Endodermal cell (in vitro differentiated cells): ENCODE measurements around the gene UROC1. TPM values are rescaled to one million over a fixed set of nuclear protein-coding genes. Genes with fewer than 3 reads are reported as not detected.
A peak's percentile ranks its signal among the peaks of the same experiment; 100 is the strongest.

ENCODE experiments used
- DNase-seq: peaks from one replicate; pipeline ENCODE4 v3.0.0-alpha.2; 2017
- H3K27ac ChIP-seq: 2 replicates; pipeline ENCODE4 v1.5.1; 2013; ENCODE audit warnings: mild to moderate bottlenecking, low read depth, low read length, moderate library complexity
- H3K27me3 ChIP-seq: 2 replicates; pipeline ENCODE4 v1.6.1; 2013; ENCODE audit warnings: mild to moderate bottlenecking, low read length, moderate library complexity; ENCODE audit not compliant: insufficient read depth, control insufficient read depth, poor library complexity, severe bottlenecking
- H3K36me3 ChIP-seq: 2 replicates; pipeline ENCODE4 v1.7.0; 2013; ENCODE audit warnings: mild to moderate bottlenecking, low read length, moderate library complexity; ENCODE audit not compliant: control insufficient read depth, insufficient read depth
- H3K4me1 ChIP-seq: one replicate; pipeline ENCODE4 v1.7.0; 2013; ENCODE audit warnings: low read length; ENCODE audit not compliant: control insufficient read depth, insufficient read depth
- H3K4me3 ChIP-seq: 2 replicates; pipeline ENCODE4 v1.5.1; 2013; ENCODE audit warnings: mild to moderate bottlenecking, low read length, moderate library complexity
- H3K9ac ChIP-seq: 2 replicates; pipeline ENCODE4 v1.6.1; 2013; ENCODE audit warnings: mild to moderate bottlenecking, low read length, moderate library complexity; ENCODE audit not compliant: poor library complexity, severe bottlenecking; ENCODE audit errors: extremely low read depth
- H3K9me3 ChIP-seq: 2 replicates; pipeline ENCODE4 v1.6.1; 2013; ENCODE audit warnings: mild to moderate bottlenecking, low read length, moderate library complexity; ENCODE audit not compliant: control insufficient read depth
- H3K27ac Mint-ChIP-seq: 2 replicates; pipeline ENCODE4 v1.8.0; 2020; ENCODE audit warnings: mixed read lengths
- H3K27me3 Mint-ChIP-seq: 2 replicates; pipeline ENCODE4 v1.8.0; 2021; ENCODE audit warnings: mild to moderate bottlenecking, mixed read lengths; ENCODE audit not compliant: insufficient read depth
- H3K36me3 Mint-ChIP-seq: 2 replicates; pipeline ENCODE4 v1.8.0; 2020; ENCODE audit warnings: low read depth, mixed read lengths
- H3K4me1 Mint-ChIP-seq: 2 replicates; pipeline ENCODE4 v1.8.0; 2020; ENCODE audit warnings: mixed read lengths
- H3K4me3 Mint-ChIP-seq: 2 replicates; pipeline ENCODE4 v1.8.0; 2020; ENCODE audit warnings: mild to moderate bottlenecking, moderate library complexity, mixed read lengths
- H3K9me3 Mint-ChIP-seq: 2 replicates; pipeline ENCODE4 v1.8.0; 2020; ENCODE audit warnings: mild to moderate bottlenecking, mixed read lengths
- WGBS, 2 experiments: methylation state at CpG; one replicate each; pipeline versions ENCODE4 v1.1.5 to v1.1.7; 2013; ENCODE audit warnings: missing lambda C conversion rate in 2 of 2, mixed read lengths in 1 of 2; ENCODE audit not compliant: insufficient coverage in 1 of 2, insufficient read length in 1 of 2; 5-methylcytosine and 5-hydroxymethylcytosine counted together
- total RNA-seq, 2 donors: library from RNA; stranded (reverse); fragmentation: NEBNext Ultra II Directional in 1 of 2; extraction: Animal tissue kit (Norgen Biotek cat#: 25700) in 1 of 2; gene quantifications; 2 replicates in 1 of 2; 3 replicates in 1 of 2; pipeline ENCODE4 v1.2.1, GENCODE V29; 2021
- TF ChIP-seq, protein P1 (sequence below): fragments of 200-600 bp; sonication (generic); conservative IDR thresholded peaks from 2 replicates; pipeline ENCODE4 v1.5.0; 2021; ENCODE audit warnings: antibody characterized with exemption, mild to moderate bottlenecking

The UROC1 gene
- total RNA-seq, 2 donors from 2014 or later: not detected

DNA sequence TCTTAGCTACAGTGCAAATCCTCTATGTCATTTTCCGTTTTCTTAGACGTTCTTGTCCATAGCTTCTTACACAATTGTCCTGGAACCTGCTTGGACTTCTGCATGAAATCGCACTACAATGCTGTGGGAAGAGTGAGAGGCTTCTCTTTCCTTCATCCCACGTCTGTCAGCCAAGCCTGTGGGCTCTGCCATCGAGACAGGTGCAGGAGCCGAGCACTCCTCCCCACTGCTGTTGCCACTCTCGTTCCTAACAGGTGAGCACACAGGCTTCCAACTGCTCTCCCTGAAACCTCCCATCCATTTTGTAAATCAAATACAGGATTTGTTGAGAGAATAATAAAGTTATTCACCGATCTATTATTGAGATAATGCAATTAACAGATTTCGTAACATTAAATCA is 65.4 kb downstream of the UROC1 start:
- Histone ChIP-seq H3K27me3 (no peaks in the 10 kb centered on the region), H3K9me3 (no peaks in the 10 kb centered on the region), H3K9ac (no peak overlapping the region), H3K4me1 (no peaks in the 10 kb centered on the region), H3K27ac (no peak overlapping the region), H3K36me3 (peaks cover 64% of the 10 kb centered on the region), H3K4me3 (no peak overlapping the region)
- 90 to 97% methylated on average over 3 to 9 of the region's 9 CpGs for WGBS, 2 experiments
- H3K27me3 Mint-ChIP-seq: no peaks in the 10 kb centered on the region
- no peak overlapping the region for H3K27ac Mint-ChIP-seq
- no peaks in the 10 kb centered on the region for H3K4me1 Mint-ChIP-seq
- TF ChIP-seq, protein P1, sequence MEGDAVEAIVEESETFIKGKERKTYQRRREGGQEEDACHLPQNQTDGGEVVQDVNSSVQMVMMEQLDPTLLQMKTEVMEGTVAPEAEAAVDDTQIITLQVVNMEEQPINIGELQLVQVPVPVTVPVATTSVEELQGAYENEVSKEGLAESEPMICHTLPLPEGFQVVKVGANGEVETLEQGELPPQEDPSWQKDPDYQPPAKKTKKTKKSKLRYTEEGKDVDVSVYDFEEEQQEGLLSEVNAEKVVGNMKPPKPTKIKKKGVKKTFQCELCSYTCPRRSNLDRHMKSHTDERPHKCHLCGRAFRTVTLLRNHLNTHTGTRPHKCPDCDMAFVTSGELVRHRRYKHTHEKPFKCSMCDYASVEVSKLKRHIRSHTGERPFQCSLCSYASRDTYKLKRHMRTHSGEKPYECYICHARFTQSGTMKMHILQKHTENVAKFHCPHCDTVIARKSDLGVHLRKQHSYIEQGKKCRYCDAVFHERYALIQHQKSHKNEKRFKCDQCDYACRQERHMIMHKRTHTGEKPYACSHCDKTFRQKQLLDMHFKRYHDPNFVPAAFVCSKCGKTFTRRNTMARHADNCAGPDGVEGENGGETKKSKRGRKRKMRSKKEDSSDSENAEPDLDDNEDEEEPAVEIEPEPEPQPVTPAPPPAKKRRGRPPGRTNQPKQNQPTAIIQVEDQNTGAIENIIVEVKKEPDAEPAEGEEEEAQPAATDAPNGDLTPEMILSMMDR: no peak
- DNase-seq: no peak
- H3K36me3 Mint-ChIP-seq: peaks cover 30% of the 10 kb centered on the region
- H3K4me3 Mint-ChIP-seq: no peak overlapping the region
- H3K9me3 Mint-ChIP-seq: no peaks in the 10 kb centered on the region

DNA sequence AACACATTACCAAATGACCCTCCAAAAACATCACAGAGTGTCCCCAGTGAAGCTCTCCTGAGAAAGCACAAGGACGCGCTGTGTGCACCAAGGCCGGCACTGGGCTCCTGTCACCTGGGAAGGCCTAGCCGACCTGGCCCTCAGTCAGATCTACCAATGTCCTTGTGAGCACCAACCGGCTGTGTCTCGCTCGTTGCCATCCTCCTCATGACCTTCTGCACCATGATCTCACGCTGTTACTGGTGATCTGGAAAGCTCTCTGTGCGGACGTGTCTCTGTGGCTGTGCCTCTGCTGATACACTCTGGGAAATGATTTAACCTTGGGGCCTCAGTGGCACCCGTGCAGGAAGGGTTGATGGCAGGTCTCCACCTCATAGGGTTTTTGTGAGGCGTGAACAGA is 66.1 kb downstream of the UROC1 start:
- DNase-seq: peak; percentile 22
- Histone ChIP-seq H3K27me3 (no peaks in the 10 kb centered on the region), H3K27ac (no peak overlapping the region), H3K9ac (no peak overlapping the region), H3K4me1 (no peaks in the 10 kb centered on the region), H3K36me3 (peaks cover 60% of the 10 kb centered on the region), H3K9me3 (no peaks in the 10 kb centered on the region), H3K4me3 (no peak overlapping the region)
- Mint-ChIP-seq H3K4me1 (no peaks in the 10 kb centered on the region), H3K4me3 (no peak overlapping the region), H3K36me3 (peaks cover 23% of the 10 kb centered on the region), H3K9me3 (no peaks in the 10 kb centered on the region), H3K27me3 (no peaks in the 10 kb centered on the region), H3K27ac (no peak overlapping the region)
- 92 to 95% methylated on average over 9 to 12 of the region's 12 CpGs for WGBS, 2 experiments
- TF ChIP-seq, protein P1: no peak

DNA sequence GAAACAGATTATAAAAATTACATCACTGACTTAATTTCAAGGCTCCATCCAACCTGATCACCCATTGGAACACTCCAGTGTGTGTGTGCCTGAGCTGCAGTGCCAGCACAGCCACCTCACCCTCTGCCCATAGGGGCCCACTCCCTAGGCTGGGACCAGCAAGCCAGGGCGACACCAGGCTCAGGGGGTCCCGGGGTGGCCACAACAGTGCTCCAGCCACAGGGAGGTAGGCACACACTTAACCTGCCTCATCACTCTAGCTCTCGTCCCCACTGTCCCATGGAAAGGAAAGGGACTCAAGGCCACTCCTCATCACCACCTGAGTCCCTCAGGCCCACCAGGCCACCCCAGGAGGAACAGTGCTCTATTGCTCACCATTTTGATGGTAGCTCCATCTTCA is 66.8 kb downstream of the UROC1 start:
- no peak overlapping the region for H3K9ac ChIP-seq
- Mint-ChIP-seq H3K27me3 (no peaks in the 10 kb centered on the region), H3K4me3 (no peak overlapping the region), H3K9me3 (no peaks in the 10 kb centered on the region), H3K4me1 (no peaks in the 10 kb centered on the region), H3K27ac (no peak overlapping the region), H3K36me3 (peaks cover 21% of the 10 kb centered on the region)
- TF ChIP-seq, protein P1: no peak
- no peaks in the 10 kb centered on the region for H3K27me3 ChIP-seq
- no peaks in the 10 kb centered on the region for H3K4me1 ChIP-seq
- WGBS, 2 experiments: 89 to 95% methylated on average over 3 of the region's 3 CpGs
- H3K9me3 ChIP-seq: no peaks in the 10 kb centered on the region
- DNase-seq: peak; percentile 27
- peaks cover 63% of the 10 kb centered on the region for H3K36me3 ChIP-seq
- no peak overlapping the region for H3K27ac ChIP-seq
- H3K4me3 ChIP-seq: no peak overlapping the region
